GM12878 (cell line): ENCODE measurements around the gene FZR1. TPM values are rescaled to one million over a fixed set of nuclear protein-coding genes. Genes with fewer than 3 reads are reported as not detected.

Source experiments
- ATAC-seq: fragments of 200-7000 bp; cut with Tn5 transposase; 3 replicates; pipeline ENCODE4 v1.9.1; 2020; ENCODE audit warnings: mild to moderate bottlenecking, moderate library complexity
- BruUV-seq: library from RNA; stranded (reverse); fragments of 400-500 nt; replicated peaks from 2 replicates; lab custom pipeline; 2021; lab: Mats Ljungman, UMichigan
- CTCF ChIA-PET: fragments of 300-600 bp; sonication (Branson Sonifier 250); formaldehyde crosslinking; extraction: SDS; loops from one replicate; lab custom pipeline; 2021; ENCODE audit warnings: inconsistent platforms; lab: Yijun Ruan, JAX
- POLR2A ChIA-PET: fragments of 350-600 bp; formaldehyde crosslinking; extraction: SDS; loops from one replicate; lab custom pipeline; 2021; ENCODE audit warnings: inconsistent platforms; lab: Charles Lee
- RAD21 ChIA-PET: fragments of 300-600 bp; sonication (Branson Sonifier 250); formaldehyde crosslinking; loops from one replicate; lab custom pipeline; 2023; ENCODE audit warnings: antibody characterized with exemption; ENCODE audit not compliant: unreplicated experiment; lab: Charles Lee
- SMC1A ChIA-PET: fragments of 300-600 bp; sonication (Branson Sonifier 250); formaldehyde crosslinking; loops from one replicate; lab custom pipeline; 2023; ENCODE audit not compliant: unreplicated experiment, uncharacterized antibody; lab: Charles Lee
- DNase-seq: peaks from one replicate; pipeline ENCODE4 v3.0.0-alpha.2; 2011; ENCODE audit warnings: low read depth, low spot score
- FAIRE-seq: peaks from 3 replicates; lab custom pipeline; 2011; peaks lifted over from hg19 to GRCh38; lab: Jason Lieb, UNC
- H2AFZ ChIP-seq: 2 replicates; pipeline ENCODE4 v1.6.0; 2011; ENCODE audit warnings: low read depth, low read length, control low read depth; ENCODE audit not compliant: control insufficient read depth
- H3K27ac ChIP-seq: 2 replicates; pipeline ENCODE4 v1.5.1; 2011; ENCODE audit warnings: control low read depth; ENCODE audit not compliant: control insufficient read depth, insufficient read depth
- H3K27me3 ChIP-seq, 2 experiments: replicated peaks in 1 of 2; 2 replicates each; pipeline versions ENCODE4 v1.6.0 to v1.6.1; 2011; ENCODE audit warnings: low read length in 1 of 2; ENCODE audit not compliant: control insufficient read depth in 2 of 2, insufficient read depth in 2 of 2
- H3K36me3 ChIP-seq, 2 experiments: 2 replicates each; pipeline ENCODE4 v1.5.1; 2011; ENCODE audit warnings: low read length in 1 of 2; ENCODE audit not compliant: control insufficient read depth in 2 of 2, insufficient read depth in 2 of 2
- H3K4me1 ChIP-seq: 2 replicates; pipeline ENCODE4 v1.6.1; 2011; ENCODE audit warnings: mild to moderate bottlenecking, low read length, moderate library complexity, mixed read lengths; ENCODE audit not compliant: control insufficient read depth, insufficient read depth
- H3K4me2 ChIP-seq: 2 replicates; pipeline ENCODE4 v1.6.0; 2011; ENCODE audit warnings: control low read depth; ENCODE audit not compliant: control insufficient read depth, insufficient read depth
- H3K4me3 ChIP-seq: fragments of 200-600 bp; sonication (generic); 2 replicates; pipeline ENCODE4 v1.5.1; 2016
- H3K79me2 ChIP-seq: 2 replicates; pipeline ENCODE4 v1.6.0; 2011; ENCODE audit warnings: low read length; ENCODE audit not compliant: control insufficient read depth, insufficient read depth
- H3K9ac ChIP-seq: 2 replicates; pipeline ENCODE4 v1.8.0; 2011; ENCODE audit warnings: low read length, control low read depth, mixed read lengths; ENCODE audit not compliant: control insufficient read depth, insufficient read depth
- H3K9me3 ChIP-seq: replicated peaks from 3 replicates; pipeline ENCODE4 v1.5.1; 2011; ENCODE audit warnings: mild to moderate bottlenecking, low read length; ENCODE audit not compliant: control insufficient read depth, insufficient read depth
- H4K20me1 ChIP-seq: 2 replicates; pipeline ENCODE4 v1.6.0; 2011; ENCODE audit not compliant: control insufficient read depth, insufficient read depth
- ASH2L ChIP-seq: fragments of 300-600, 200-600 bp; sonication (generic); IDR thresholded peaks from 2 replicates; pipeline ENCODE4 v1.6.1; 2017; ENCODE audit warnings: low read depth, mild to moderate bottlenecking, borderline replicate concordance
- BCL3 ChIP-seq: IDR thresholded peaks from 2 replicates; pipeline ENCODE4 v1.6.1; 2011; ENCODE audit warnings: borderline replicate concordance, low read depth, mild to moderate bottlenecking, moderate library complexity, low read length; ENCODE audit not compliant: insufficient read depth, poor library complexity, severe bottlenecking
- CHD4 ChIP-seq: fragments of 200-600 bp; sonication (generic); IDR thresholded peaks from 2 replicates; pipeline ENCODE4 v1.6.1; 2016; ENCODE audit warnings: mild to moderate bottlenecking
- FOXK2 ChIP-seq: fragments of 450-650 bp; IDR thresholded peaks from 2 replicates; pipeline ENCODE4 v1.6.1; 2017; ENCODE audit warnings: mild to moderate bottlenecking, moderate library complexity
- HDAC6 ChIP-seq: fragments of 200-600 bp; sonication (generic); IDR thresholded peaks from one replicate; pipeline ENCODE4 v1.8.0; 2017; ENCODE audit warnings: antibody characterized with exemption; ENCODE audit not compliant: unreplicated experiment
- KAT2A ChIP-seq: conservative IDR thresholded peaks from 2 replicates; pipeline ENCODE4 v1.6.1; 2011; ENCODE audit warnings: low read depth, low read length; ENCODE audit not compliant: control insufficient read depth
- LARP7 ChIP-seq: fragments of 450-650 bp; IDR thresholded peaks from 2 replicates; pipeline ENCODE4 v1.6.1; 2017; ENCODE audit warnings: mild to moderate bottlenecking
- NFXL1 ChIP-seq: fragments of 450-650 bp; IDR thresholded peaks from 2 replicates; pipeline ENCODE4 v1.6.1; 2017; ENCODE audit warnings: antibody characterized with exemption, mild to moderate bottlenecking, borderline replicate concordance
- NRF1 ChIP-seq: conservative IDR thresholded peaks from 2 replicates; pipeline ENCODE4 v1.6.1; 2011; ENCODE audit warnings: mild to moderate bottlenecking, low read depth, low read length, improper control_type of control experiment
- RELA ChIP-seq: fragments of 450-650 bp; IDR thresholded peaks from 2 replicates; pipeline ENCODE4 v1.8.0; 2014; ENCODE audit warnings: borderline replicate concordance; ENCODE audit not compliant: partially characterized antibody
- STAT1 ChIP-seq: fragments of 450-650 bp; conservative IDR thresholded peaks from 2 replicates; pipeline ENCODE4 v1.6.1; 2014; ENCODE audit warnings: antibody characterized with exemption, mild to moderate bottlenecking
- ZNF622 ChIP-seq: fragments of 450-650 bp; IDR thresholded peaks from 2 replicates; pipeline ENCODE4 v1.6.1; 2017; ENCODE audit warnings: mild to moderate bottlenecking, inconsistent platforms
- WGBS: methylation state at CpG from one replicate; pipeline ENCODE4 v1.1.6; 2016; ENCODE audit warnings: low lambda C conversion rate; ENCODE audit not compliant: insufficient replicate concordance, insufficient coverage; ENCODE audit errors: missing lambda C conversion rate; 5-methylcytosine and 5-hydroxymethylcytosine counted together
- in situ Hi-C: fragments of 300-500 bp; cut with MboI; formaldehyde crosslinking; loops from 9 replicates; pipeline ENCODE4 v1.14.3; 2018; ENCODE audit warnings: mixed read lengths
- intact Hi-C: fragments of 100-400 bp; cut with micrococcal nuclease; formaldehyde crosslinking; loops from one replicate; pipeline ENCODE4 v1.14.2; 2022; ENCODE audit not compliant: unreplicated experiment
- polyA plus RNA-seq, 11 experiments: library from polyadenylated mRNA; depleted of rRNA in 4 of 11; unstranded in 6 of 11; stranded (reverse) in 5 of 11; fragments of >200 nt; fragmentation: Nextera tagmentation in 4 of 11; fragmentation: Illumina TruSeq in 1 of 11; extraction: Ambion mirVana in 4 of 11; extraction: Trizol in 1 of 11; gene quantifications; 1 replicate in 1 of 11; 2 replicates in 10 of 11; pipeline versions ENCODE4 v1.2.1 to v1.2.3, GENCODE V29; 2011 to 2016; ENCODE audit warnings: inconsistent platforms in 2 of 11, missing spikeins in 2 of 11, low read depth in 1 of 11
- total RNA-seq, 4 experiments: library from RNA; depleted of rRNA in 3 of 4; stranded (reverse); fragments of >200 nt in 3 of 4; fragmentation: Illumina TruSeq in 1 of 4; extraction: Trizol in 1 of 4; gene quantifications; 2 replicates each; pipeline versions ENCODE4 v1.2.1 to v1.2.3, GENCODE V29; 2013 to 2021
- TF ChIP-seq, protein P1 (sequence below): fragments of 450-650 bp; IDR thresholded peaks from 2 replicates; pipeline ENCODE4 v1.6.1; 2017; ENCODE audit warnings: low read depth, mild to moderate bottlenecking, moderate library complexity

Gene FZR1
- total and polyA plus RNA-seq, 10 of the 15 experiments (the other 5 are each of a cell fraction or from before 2014, with no cell fraction given): 0.11 to 44.2 (median 29.3) TPM

- intact Hi-C loops (no loop called here), in situ Hi-C loops (no loop called here)
- no peaks in the 10 kb centered on the region; the same call in none of the 2 replicates for H3K79me2 ChIP-seq
- no peaks in the 10 kb centered on the region for H3K4me1 ChIP-seq
- FAIRE-seq: no peak
- CTCF ChIA-PET: interaction anchor here (0.8 kb wide), 1 partner anchor 189 kb away, joined by 3 read pairs; no protein-coding TSS in a partner anchor
- WGBS: 98% methylated on average over 13 of the region's 14 CpGs
- H3K9ac ChIP-seq: no peak overlapping the region
- SMC1A ChIA-PET: no interaction called here
- H2AFZ ChIP-seq: no peak overlapping the region
- H3K27me3 ChIP-seq: no peaks in the 10 kb centered on the region
- DNase-seq: no peak
- H3K4me3 ChIP-seq: no peak overlapping the region
- no peak for ATAC-seq
- peaks cover 6 to 19% of the 10 kb centered on the region in 2 experiments for H3K36me3 ChIP-seq
- no peaks in the 10 kb centered on the region for H4K20me1 ChIP-seq
- POLR2A ChIA-PET: no interaction called here
- H3K4me2 ChIP-seq: no peak overlapping the region
- TF ChIP-seq NRF1 (no peak), CHD4 (no peak), BCL3 (no peak), LARP7 (no peak), FOXK2 (no peak), HDAC6 (no peak), RELA (no peak), KAT2A (no peak), STAT1 (no peak), NFXL1 (no peak), ZNF622 (no peak), ASH2L (no peak)
- TF ChIP-seq, protein P1, sequence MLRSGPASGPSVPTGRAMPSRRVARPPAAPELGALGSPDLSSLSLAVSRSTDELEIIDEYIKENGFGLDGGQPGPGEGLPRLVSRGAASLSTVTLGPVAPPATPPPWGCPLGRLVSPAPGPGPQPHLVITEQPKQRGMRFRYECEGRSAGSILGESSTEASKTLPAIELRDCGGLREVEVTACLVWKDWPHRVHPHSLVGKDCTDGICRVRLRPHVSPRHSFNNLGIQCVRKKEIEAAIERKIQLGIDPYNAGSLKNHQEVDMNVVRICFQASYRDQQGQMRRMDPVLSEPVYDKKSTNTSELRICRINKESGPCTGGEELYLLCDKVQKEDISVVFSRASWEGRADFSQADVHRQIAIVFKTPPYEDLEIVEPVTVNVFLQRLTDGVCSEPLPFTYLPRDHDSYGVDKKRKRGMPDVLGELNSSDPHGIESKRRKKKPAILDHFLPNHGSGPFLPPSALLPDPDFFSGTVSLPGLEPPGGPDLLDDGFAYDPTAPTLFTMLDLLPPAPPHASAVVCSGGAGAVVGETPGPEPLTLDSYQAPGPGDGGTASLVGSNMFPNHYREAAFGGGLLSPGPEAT: no peak
- RAD21 ChIA-PET: no interaction called here
- H3K27ac ChIP-seq: no peak overlapping the region
- no peaks in the 10 kb centered on the region; the same call in 2 of the 3 replicates for H3K9me3 ChIP-seq
- BruUV-seq: no TSS peak
Observed at GRCh38 chr19:3493651-3494050, 12.5 kb upstream of the FZR1 start.
